HepG2 (cell line): Measurements from ENCODE around the gene DMXL1. TPM values are rescaled to one million over a fixed set of nuclear protein-coding genes. Genes with fewer than 3 reads are reported as not detected.

ENCODE experiments used
- CBX2 ChIP-seq, 2 experiments: fragments of 200-600 bp in 1 of 2; sonication (generic); formaldehyde crosslinking in 1 of 2; IDR thresholded peaks; 2 replicates each; pipeline versions ENCODE4 v1.7.0 to v1.8.1; 2018 to 2022; ENCODE audit warnings: low read depth in 2 of 2, low read length in 1 of 2, mild to moderate bottlenecking in 1 of 2, missing genetic modification reagents in 1 of 2
- CC2D1A ChIP-seq: sonication (generic); formaldehyde crosslinking; IDR thresholded peaks from 2 replicates; pipeline ENCODE4 v1.8.1; 2023; ENCODE audit warnings: mild to moderate bottlenecking, missing genetic modification reagents
- CHD2 ChIP-seq: IDR thresholded peaks from 2 replicates; pipeline ENCODE4 v1.6.1; 2011; ENCODE audit warnings: low read depth, low read length, improper control_type of control experiment
- FOXM1 ChIP-seq: sonication (generic); formaldehyde crosslinking; IDR thresholded peaks from 2 replicates; pipeline ENCODE4 v1.5.0; 2020; ENCODE audit warnings: missing genetic modification reagents
- GLI4 ChIP-seq: sonication (generic); formaldehyde crosslinking; IDR thresholded peaks from 2 replicates; pipeline ENCODE4 v1.5.1; 2020; ENCODE audit warnings: missing genetic modification reagents, mild to moderate bottlenecking, moderate library complexity, borderline replicate concordance
- MAX ChIP-seq: IDR thresholded peaks from 2 replicates; pipeline ENCODE4 v1.6.1; 2012; ENCODE audit warnings: inconsistent platforms
- MAZ ChIP-seq, 2 experiments: sonication (generic) in 1 of 2; formaldehyde crosslinking in 1 of 2; IDR thresholded peaks; 2 replicates each; pipeline versions ENCODE4 v1.5.0 to v1.6.1; 2012 to 2020; ENCODE audit warnings: low read depth in 2 of 2, mild to moderate bottlenecking in 2 of 2, borderline replicate concordance in 1 of 2, improper control_type of control experiment in 1 of 2, low read length in 1 of 2, missing genetic modification reagents in 1 of 2, moderate library complexity in 1 of 2
- MIXL1 ChIP-seq: IDR thresholded peaks from 2 replicates; pipeline ENCODE4 v1.6.1; 2016
- MXI1 ChIP-seq: IDR thresholded peaks from 3 replicates; pipeline ENCODE4 v1.6.1; 2012; ENCODE audit warnings: low read depth, low read length, inconsistent platforms, borderline replicate concordance
- NCOA2 ChIP-seq: sonication (generic); formaldehyde crosslinking; IDR thresholded peaks from 2 replicates; pipeline ENCODE4 v1.8.0; 2022; ENCODE audit warnings: inconsistent platforms
- NFYC ChIP-seq: IDR thresholded peaks from 2 replicates; pipeline ENCODE4 v1.6.1; 2016; ENCODE audit warnings: missing genetic modification reagents, missing compliant biosample characterization
- NR2F1 ChIP-seq, 2 experiments: fragments of 450-650 bp in 1 of 2; formaldehyde crosslinking in 1 of 2; IDR thresholded peaks; 2 replicates each; pipeline versions ENCODE4 v1.5.0 to v1.6.1; 2016 to 2020; ENCODE audit warnings: mild to moderate bottlenecking in 1 of 2, missing compliant biosample characterization in 1 of 2, missing genetic modification reagents in 1 of 2, moderate library complexity in 1 of 2
- PHF20 ChIP-seq: sonication (generic); formaldehyde crosslinking; IDR thresholded peaks from 2 replicates; pipeline ENCODE4 v1.5.0; 2020; ENCODE audit warnings: mild to moderate bottlenecking, missing genetic modification reagents
- RBFOX2 ChIP-seq: fragments of 200-400 bp; formaldehyde crosslinking; IDR thresholded peaks from 2 replicates; pipeline ENCODE4 v1.6.1; 2017; ENCODE audit warnings: low read depth, mild to moderate bottlenecking, low read length
- SETDB1 ChIP-seq: sonication (generic); formaldehyde crosslinking; IDR thresholded peaks from 2 replicates; pipeline ENCODE4 v1.5.1; 2020; ENCODE audit warnings: missing genetic modification reagents, mild to moderate bottlenecking, borderline replicate concordance
- SMC3 ChIP-seq: IDR thresholded peaks from 2 replicates; pipeline ENCODE4 v1.6.1; 2011; ENCODE audit warnings: low read length, improper control_type of control experiment
- XBP1 ChIP-seq: sonication (generic); formaldehyde crosslinking; IDR thresholded peaks from 2 replicates; pipeline ENCODE4 v1.5.0; 2020; ENCODE audit warnings: missing genetic modification reagents
- XRCC5 ChIP-seq: fragments of 200-400 bp; formaldehyde crosslinking; optimal IDR thresholded peaks from 2 replicates; pipeline ENCODE3; 2017; ENCODE audit warnings: mild to moderate bottlenecking, low read length
- YEATS2 ChIP-seq: sonication (generic); formaldehyde crosslinking; IDR thresholded peaks from 2 replicates; pipeline ENCODE4 v1.4.0; 2020; ENCODE audit warnings: missing genetic modification reagents, borderline replicate concordance
- ZC3H13 ChIP-seq: sonication (generic); formaldehyde crosslinking; IDR thresholded peaks from 2 replicates; pipeline ENCODE4 v1.8.1; 2023; ENCODE audit warnings: mild to moderate bottlenecking, missing genetic modification reagents, moderate library complexity
- ZFP36L1 ChIP-seq: sonication (generic); formaldehyde crosslinking; IDR thresholded peaks from 2 replicates; pipeline ENCODE4 v1.8.0; 2022; ENCODE audit warnings: mild to moderate bottlenecking, missing genetic modification reagents, moderate library complexity
- ZNF430 ChIP-seq: sonication (generic); formaldehyde crosslinking; IDR thresholded peaks from 2 replicates; pipeline ENCODE4 v1.9.0; 2021; ENCODE audit warnings: mild to moderate bottlenecking, missing genetic modification reagents
- ZNF431 ChIP-seq: sonication (generic); formaldehyde crosslinking; IDR thresholded peaks from 2 replicates; pipeline ENCODE4 v1.9.0; 2022; ENCODE audit warnings: missing genetic modification reagents, low read depth, mild to moderate bottlenecking, borderline replicate concordance
- ZNF510 ChIP-seq: sonication (generic); formaldehyde crosslinking; IDR thresholded peaks from 2 replicates; pipeline ENCODE4 v1.4.0; 2020; ENCODE audit warnings: low read depth, mild to moderate bottlenecking, missing genetic modification reagents
- ZNF672 ChIP-seq: sonication (generic); formaldehyde crosslinking; IDR thresholded peaks from 2 replicates; pipeline ENCODE4 v1.8.1; 2022; ENCODE audit warnings: missing genetic modification reagents
- polyA plus RNA-seq, 8 experiments: library from polyadenylated mRNA; depleted of rRNA in 3 of 8; stranded (reverse) in 7 of 8; unstranded in 1 of 8; fragments of >200 nt; fragmentation: Illumina TruSeq in 4 of 8; extraction: Trizol in 4 of 8; gene quantifications; 2 replicates each; pipeline versions ENCODE4 v1.2.1 to v1.2.3, GENCODE V29; 2011 to 2016; ENCODE audit warnings: low read depth in 4 of 8, missing spikeins in 1 of 8, mixed read lengths in 1 of 8; ENCODE audit not compliant: insufficient read depth in 1 of 8
- total RNA-seq, 5 experiments: library from RNA; depleted of rRNA; stranded (reverse); fragments of >200 nt; fragmentation: Illumina TruSeq; extraction: Trizol; gene quantifications; 2 replicates each; pipeline ENCODE4 v1.2.3, GENCODE V29; 2016; ENCODE audit warnings: low read depth in 1 of 5
- TF ChIP-seq, protein P1 (sequence below): IDR thresholded peaks from 2 replicates; pipeline ENCODE4 v1.6.1; 2016; ENCODE audit warnings: missing compliant biosample characterization, missing genetic modification reagents, borderline replicate concordance
- TF ChIP-seq, protein P2 (sequence below): sonication (generic); formaldehyde crosslinking; IDR thresholded peaks from 2 replicates; pipeline ENCODE4 v1.4.0; 2020; ENCODE audit warnings: missing genetic modification reagents
- TF ChIP-seq, protein P3 (sequence below): sonication (generic); formaldehyde crosslinking; IDR thresholded peaks from 2 replicates; pipeline ENCODE4 v1.4.0; 2020; ENCODE audit warnings: missing genetic modification reagents

Gene DMXL1
- total and polyA plus RNA-seq, 2 of the 13 experiments (the other 11 are each of a cell fraction or from before 2014, with no cell fraction given), result 6.9 to 18.6 TPM

DNA sequence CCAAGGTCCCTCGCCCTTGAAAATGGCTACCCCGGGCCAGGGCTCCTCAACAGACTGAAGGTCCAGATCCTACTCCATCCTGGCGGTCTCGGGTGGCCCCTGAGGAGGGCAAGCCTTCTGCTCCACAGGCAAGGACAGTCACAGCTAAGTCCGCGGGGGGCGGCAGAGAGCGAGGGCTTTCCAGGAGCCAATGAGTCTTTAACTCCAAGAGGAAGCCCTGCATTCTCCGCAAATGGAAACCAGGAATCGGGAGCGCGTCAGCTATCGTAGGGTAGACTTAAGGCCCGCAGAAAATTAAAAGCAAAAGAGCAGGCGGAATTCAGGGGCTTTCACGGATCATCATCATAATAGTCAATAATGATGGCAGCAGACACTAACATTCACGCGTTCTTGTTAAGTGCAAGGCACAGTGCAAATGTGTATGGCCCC is 197.1 kb downstream of the DMXL1 start (continued):
- TF ChIP-seq ZFP36L1 (CRISPR knock-in tag) (no peak; the same call in 1 of the 2 replicates), CBX2 (IDR thresholded peaks at IDR 0.05; ENCODE audit: low read depth, low read length) (no peak), CBX2 (CRISPR knock-in tag; IDR thresholded peaks at IDR 0.05; ENCODE audit: low read depth) (no peak), ZNF672 (no peak), MXI1 (no peak), ZNF510 (CRISPR knock-in tag) (no peak), ZC3H13 (CRISPR knock-in tag) (no peak), FOXM1 (CRISPR knock-in tag) (no peak), MAX (no peak), XBP1 (CRISPR knock-in tag) (no peak), XRCC5 (peak; percentile 34), YEATS2 (CRISPR knock-in tag) (no peak), SMC3 (no peak), ZNF430 (no peak), CC2D1A (CRISPR knock-in tag) (no peak), GLI4 (0 out of 2 replicates have a peak, but pooled peaks have one; percentile 2), NFYC (CRISPR knock-in tag) (peak; percentile 76), RBFOX2 (no peak), MAZ (IDR thresholded peaks at IDR 0.05; ENCODE audit: borderline replicate concordance, low read depth, low read length) (peak; percentile 65; the same call in 1 of the 2 replicates), MAZ (CRISPR knock-in tag; IDR thresholded peaks at IDR 0.05; ENCODE audit: low read depth) (no peak), SETDB1 (CRISPR knock-in tag) (no peak), ZNF431 (no peak; the same call in 1 of the 2 replicates), NR2F1 (CRISPR knock-in tag; IDR thresholded peaks at IDR 0.05) (no peak), PHF20 (CRISPR knock-in tag) (no peak), CHD2 (no peak), NCOA2 (CRISPR knock-in tag) (no peak), MIXL1 (CRISPR knock-in tag) (no peak)
- TF ChIP-seq, protein P1, sequence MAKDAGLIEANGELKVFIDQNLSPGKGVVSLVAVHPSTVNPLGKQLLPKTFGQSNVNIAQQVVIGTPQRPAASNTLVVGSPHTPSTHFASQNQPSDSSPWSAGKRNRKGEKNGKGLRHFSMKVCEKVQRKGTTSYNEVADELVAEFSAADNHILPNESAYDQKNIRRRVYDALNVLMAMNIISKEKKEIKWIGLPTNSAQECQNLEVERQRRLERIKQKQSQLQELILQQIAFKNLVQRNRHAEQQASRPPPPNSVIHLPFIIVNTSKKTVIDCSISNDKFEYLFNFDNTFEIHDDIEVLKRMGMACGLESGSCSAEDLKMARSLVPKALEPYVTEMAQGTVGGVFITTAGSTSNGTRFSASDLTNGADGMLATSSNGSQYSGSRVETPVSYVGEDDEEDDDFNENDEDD (CRISPR knock-in tag), result no peak
- TF ChIP-seq, protein P2, sequence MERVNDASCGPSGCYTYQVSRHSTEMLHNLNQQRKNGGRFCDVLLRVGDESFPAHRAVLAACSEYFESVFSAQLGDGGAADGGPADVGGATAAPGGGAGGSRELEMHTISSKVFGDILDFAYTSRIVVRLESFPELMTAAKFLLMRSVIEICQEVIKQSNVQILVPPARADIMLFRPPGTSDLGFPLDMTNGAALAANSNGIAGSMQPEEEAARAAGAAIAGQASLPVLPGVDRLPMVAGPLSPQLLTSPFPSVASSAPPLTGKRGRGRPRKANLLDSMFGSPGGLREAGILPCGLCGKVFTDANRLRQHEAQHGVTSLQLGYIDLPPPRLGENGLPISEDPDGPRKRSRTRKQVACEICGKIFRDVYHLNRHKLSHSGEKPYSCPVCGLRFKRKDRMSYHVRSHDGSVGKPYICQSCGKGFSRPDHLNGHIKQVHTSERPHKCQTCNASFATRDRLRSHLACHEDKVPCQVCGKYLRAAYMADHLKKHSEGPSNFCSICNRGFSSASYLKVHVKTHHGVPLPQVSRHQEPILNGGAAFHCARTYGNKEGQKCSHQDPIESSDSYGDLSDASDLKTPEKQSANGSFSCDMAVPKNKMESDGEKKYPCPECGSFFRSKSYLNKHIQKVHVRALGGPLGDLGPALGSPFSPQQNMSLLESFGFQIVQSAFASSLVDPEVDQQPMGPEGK (CRISPR knock-in tag), result no peak
- TF ChIP-seq, protein P3, sequence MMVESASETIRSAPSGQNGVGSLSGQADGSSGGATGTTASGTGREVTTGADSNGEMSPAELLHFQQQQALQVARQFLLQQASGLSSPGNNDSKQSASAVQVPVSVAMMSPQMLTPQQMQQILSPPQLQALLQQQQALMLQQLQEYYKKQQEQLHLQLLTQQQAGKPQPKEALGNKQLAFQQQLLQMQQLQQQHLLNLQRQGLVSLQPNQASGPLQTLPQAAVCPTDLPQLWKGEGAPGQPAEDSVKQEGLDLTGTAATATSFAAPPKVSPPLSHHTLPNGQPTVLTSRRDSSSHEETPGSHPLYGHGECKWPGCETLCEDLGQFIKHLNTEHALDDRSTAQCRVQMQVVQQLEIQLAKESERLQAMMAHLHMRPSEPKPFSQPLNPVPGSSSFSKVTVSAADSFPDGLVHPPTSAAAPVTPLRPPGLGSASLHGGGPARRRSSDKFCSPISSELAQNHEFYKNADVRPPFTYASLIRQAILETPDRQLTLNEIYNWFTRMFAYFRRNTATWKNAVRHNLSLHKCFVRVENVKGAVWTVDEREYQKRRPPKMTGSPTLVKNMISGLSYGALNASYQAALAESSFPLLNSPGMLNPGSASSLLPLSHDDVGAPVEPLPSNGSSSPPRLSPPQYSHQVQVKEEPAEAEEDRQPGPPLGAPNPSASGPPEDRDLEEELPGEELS (CRISPR knock-in tag), result no peak
